ENCODE data around the gene SPC24.

The SPC24 gene

GRCh38 chr19:11096210-11096841 is 59.3 kb downstream of the SPC24 start:
- TF ChIP-seq CTCF (IDR thresholded peaks at IDR 0.05; ENCODE audit: low read depth, low read length), result no peak
- Histone ChIP-seq H3K4me1 (peaks cover 6% of the 10 kb centered on the region), H3K27me3 (no peaks in the 10 kb centered on the region), H3K4me3 (ENCODE audit: low read depth, low read length) (no peak overlapping the region), H3K9me3 (no peaks in the 10 kb centered on the region), H3K36me3 (peaks cover 89% of the 10 kb centered on the region)
- no peak for DNase-seq

Data from BE2C (cell line).